K562 (cell line): ENCODE results near the gene EFHC1. TPM values are rescaled to one million over a fixed set of nuclear protein-coding genes. Genes with fewer than 3 reads are reported as not detected.

Source experiments
- ATAC-seq: fragments of 200-7000 bp; cut with Tn5 transposase; 3 replicates; pipeline ENCODE4 v1.9.1; 2020; ENCODE audit warnings: moderate library complexity
- BruUV-seq: library from RNA; stranded (reverse); fragments of 400-500 nt; replicated peaks from 2 replicates; lab custom pipeline; 2021; lab: Mats Ljungman, UMichigan
- CTCF ChIA-PET: fragments of 300-600 bp; formaldehyde crosslinking; extraction: SDS; loops from one replicate; lab custom pipeline; 2021; ENCODE audit warnings: low intra/inter-chr PET ratio; lab: Yijun Ruan, JAX
- POLR2A ChIA-PET: fragments of 300-600, 350-650 bp; sonication (Branson Sonifier 250); formaldehyde crosslinking; extraction: SDS; loops from one replicate; lab custom pipeline; 2021; ENCODE audit warnings: antibody characterized with exemption, inconsistent platforms; lab: Yijun Ruan, JAX
- DNase-seq, 4 experiments: peaks; one replicate each; pipeline versions ENCODE4 v3.0.0 to v3.0.0-alpha.2; 2011 to 2018; ENCODE audit warnings: low spot score in 3 of 4, mixed read lengths in 3 of 4; ENCODE audit errors: extremely low read depth in 1 of 4
- FAIRE-seq: peaks from 2 replicates; lab custom pipeline; 2011; peaks lifted over from hg19 to GRCh38; lab: Jason Lieb, UNC
- H2AFZ ChIP-seq: 2 replicates; pipeline ENCODE4 v1.6.0; 2011; ENCODE audit warnings: low read depth, low read length, control low read depth, inconsistent platforms
- H3K27ac ChIP-seq: fragments of 200-600 bp; 3 replicates; pipeline ENCODE4 v1.8.0; 2011; ENCODE audit warnings: low read depth, mild to moderate bottlenecking, control low read depth, inconsistent platforms, low read length, moderate library complexity, mixed read lengths; ENCODE audit errors: extremely low read depth
- H3K27me3 ChIP-seq, 2 experiments: fragments of 300-600 bp in 1 of 2; 2 replicates in 1 of 2; 3 replicates in 1 of 2; pipeline versions ENCODE4 v1.6.0 to v1.8.0; 2011; ENCODE audit warnings: inconsistent platforms in 2 of 2, low read length in 2 of 2, mild to moderate bottlenecking in 1 of 2, mixed read lengths in 1 of 2, moderate library complexity in 1 of 2; ENCODE audit not compliant: control insufficient read depth in 2 of 2, insufficient read depth in 2 of 2
- H3K36me3 ChIP-seq: fragments of 300-600 bp; 3 replicates; pipeline ENCODE4 v1.8.0; 2011; ENCODE audit warnings: mild to moderate bottlenecking, low read length, inconsistent platforms; ENCODE audit not compliant: control insufficient read depth, insufficient read depth
- H3K4me1 ChIP-seq, 2 experiments: fragments of 200-600 bp in 1 of 2; replicated peaks in 1 of 2; 2 replicates in 1 of 2; 3 replicates in 1 of 2; pipeline versions ENCODE4 v1.5.1 to v1.8.0; 2011; ENCODE audit warnings: inconsistent platforms in 2 of 2, low read length in 2 of 2, mild to moderate bottlenecking in 1 of 2, mixed read lengths in 1 of 2, moderate library complexity in 1 of 2; ENCODE audit not compliant: control insufficient read depth in 2 of 2, insufficient read depth in 2 of 2
- H3K4me2 ChIP-seq: 2 replicates; pipeline ENCODE4 v1.6.1; 2011; ENCODE audit warnings: low read length, control low read depth, inconsistent platforms, mixed read lengths; ENCODE audit not compliant: insufficient read depth
- H3K4me3 ChIP-seq: fragments of 200-600 bp; sonication (generic), shearing (Covaris generic); 2 replicates; pipeline ENCODE4 v1.5.1; 2016; ENCODE audit warnings: control low read depth, inconsistent platforms
- H3K79me2 ChIP-seq: fragments of 200-600 bp; 3 replicates; pipeline ENCODE4 v1.8.0; 2011; ENCODE audit warnings: low read length, inconsistent platforms; ENCODE audit not compliant: control insufficient read depth, insufficient read depth
- H3K9ac ChIP-seq, 2 experiments: 2 replicates each; pipeline versions ENCODE4 v1.6.0 to v1.6.1; 2011; ENCODE audit warnings: low read depth in 2 of 2, low read length in 2 of 2, control low read depth in 1 of 2, inconsistent platforms in 1 of 2, mild to moderate bottlenecking in 1 of 2, mixed read lengths in 1 of 2; ENCODE audit not compliant: insufficient read depth in 1 of 2
- H3K9me1 ChIP-seq: one replicate; pipeline ENCODE4 v1.6.0; 2011; ENCODE audit warnings: inconsistent platforms, mild to moderate bottlenecking, low read length, moderate library complexity; ENCODE audit not compliant: control insufficient read depth, insufficient read depth
- H3K9me3 ChIP-seq: replicated peaks from 2 replicates; pipeline ENCODE4 v1.5.1; 2011; ENCODE audit warnings: low read depth, low read length, inconsistent platforms; ENCODE audit not compliant: control insufficient read depth, insufficient read depth
- H4K20me1 ChIP-seq: replicated peaks from 2 replicates; pipeline ENCODE4 v1.6.1; 2011; ENCODE audit warnings: low read length, inconsistent platforms, mixed read lengths; ENCODE audit not compliant: control insufficient read depth, insufficient read depth
- CBX5 ChIP-seq: IDR thresholded peaks from 2 replicates; pipeline ENCODE4 v1.6.1; 2014; ENCODE audit warnings: low read depth, borderline replicate concordance
- CHCHD3 ChIP-seq: fragments of 250-450 bp; sonication (Bioruptor Pico); IDR thresholded peaks from 2 replicates; pipeline ENCODE4 v2.1.2; 2022; ENCODE audit warnings: mild to moderate bottlenecking
- ESRRA ChIP-seq: fragments of 450-650 bp; IDR thresholded peaks from 2 replicates; pipeline ENCODE4 v1.6.1; 2014; ENCODE audit warnings: low read depth, mild to moderate bottlenecking, moderate library complexity, borderline replicate concordance
- IFI16 ChIP-seq: fragments of 250-450 bp; sonication (Bioruptor Pico); IDR thresholded peaks from 2 replicates; pipeline ENCODE4 v2.1.2; 2022; ENCODE audit warnings: mild to moderate bottlenecking, inconsistent platforms
- REST ChIP-seq, 2 experiments: fragments of 450-650 bp; formaldehyde crosslinking in 1 of 2; IDR thresholded peaks; 2 replicates each; pipeline versions ENCODE4 v1.4.0 to v1.6.1; 2014 to 2020; ENCODE audit warnings: mild to moderate bottlenecking in 2 of 2, borderline replicate concordance in 1 of 2, low read depth in 1 of 2
- TBL1XR1 ChIP-seq, 2 experiments: IDR thresholded peaks; 2 replicates each; pipeline ENCODE4 v1.6.1; 2012; ENCODE audit warnings: improper control_type of control experiment in 2 of 2, low read length in 2 of 2, mild to moderate bottlenecking in 1 of 2
- ZKSCAN8 ChIP-seq: fragments of 200-800 bp; sonication (Bioruptor generic); IDR thresholded peaks from 2 replicates; pipeline ENCODE4 v1.6.1; 2016; ENCODE audit warnings: missing genetic modification characterization, missing compliant biosample characterization
- ZNF280A ChIP-seq: fragments of 450-650 bp; IDR thresholded peaks from 2 replicates; pipeline ENCODE4 v1.6.1; 2018; ENCODE audit warnings: mild to moderate bottlenecking, low read depth; ENCODE audit not compliant: partially characterized antibody
- WGBS: fragments of 100-300 bp; shearing (Covaris generic); methylation state at CpG from one replicate; pipeline ENCODE4 v1.1.6; 2016; ENCODE audit warnings: low coverage, mixed read lengths; ENCODE audit not compliant: insufficient coverage; ENCODE audit errors: missing lambda C conversion rate; 5-methylcytosine and 5-hydroxymethylcytosine counted together
- in situ Hi-C: fragments of 300-500 bp; cut with MboI; formaldehyde crosslinking; loops from 4 replicates; pipeline ENCODE4 v1.15.0; 2018; ENCODE audit warnings: inconsistent platforms, mixed read lengths
- intact Hi-C: fragments of 100-400 bp; cut with micrococcal nuclease; formaldehyde crosslinking; loops from 2 replicates; pipeline ENCODE4 v1.14.2; 2022
- polyA plus RNA-seq, 8 experiments: library from polyadenylated mRNA; depleted of rRNA in 4 of 8; stranded (reverse) in 5 of 8; unstranded in 3 of 8; fragments of >200 nt; fragmentation: Nextera tagmentation in 2 of 8; fragmentation: Illumina TruSeq in 1 of 8; extraction: Ambion mirVana in 2 of 8; extraction: Trizol in 1 of 8; gene quantifications; 2 replicates each; pipeline versions ENCODE4 v1.2.1 to v1.2.3, GENCODE V29; 2011 to 2014; ENCODE audit warnings: inconsistent platforms in 1 of 8, missing spikeins in 1 of 8
- total RNA-seq, 7 experiments: library from RNA; depleted of rRNA in 6 of 7; stranded (reverse); fragments of >200 nt in 6 of 7; fragmentation: Illumina TruSeq in 2 of 7; extraction: Trizol in 2 of 7; gene quantifications; 2 replicates each; pipeline versions ENCODE4 v1.2.1 to v1.2.3, GENCODE V29; 2011 to 2021; ENCODE audit warnings: low replicate concordance in 1 of 7

Gene EFHC1
- total and polyA plus RNA-seq, 9 of the 15 experiments (the other 6 are each of a cell fraction or from before 2014, with no cell fraction given), result 9.5 to 31.0 (median 14.9) TPM

GRCh38 chr6:52489881-52490280, 69.7 kb downstream of the EFHC1 start:
- WGBS, result 48% methylated on average over 5 of the region's 5 CpGs
- peaks cover 0 to 9% of the 10 kb centered on the region in 2 experiments; a peak in 3 of 5 replicates for H3K4me1 ChIP-seq
- no TSS peak for BruUV-seq
- H3K79me2 ChIP-seq, result no peaks in the 10 kb centered on the region
- ATAC-seq, result no peak
- H3K36me3 ChIP-seq, result no peaks in the 10 kb centered on the region
- intact Hi-C loops (no loop called here), in situ Hi-C loops (no loop called here)
- no peak overlapping the region for H3K27ac ChIP-seq
- H3K27me3 ChIP-seq, result no peaks in the 10 kb centered on the region
- H3K9ac ChIP-seq, result no peak overlapping the region
- CTCF ChIA-PET, result no interaction called here
- H3K4me3 ChIP-seq, result no peak overlapping the region
- FAIRE-seq, result no peak
- H4K20me1 ChIP-seq, result no peaks in the 10 kb centered on the region
- H3K9me1 ChIP-seq, result no peaks in the 10 kb centered on the region
- no peak overlapping the region for H3K4me2 ChIP-seq
- TF ChIP-seq TBL1XR1 (IDR thresholded peaks at IDR 0.05; ENCODE audit: low read length in 2 of 2), result no peak
- no peak for TF ChIP-seq IFI16 (CRISPR knock-in tag)
- no peak for TF ChIP-seq ZKSCAN8 (CRISPR knock-in tag)
- TF ChIP-seq ESRRA, result no peak
- TF ChIP-seq REST (IDR thresholded peaks at IDR 0.05; ENCODE audit: borderline replicate concordance), result no peak
- no peak for TF ChIP-seq REST (CRISPR knock-in tag; IDR thresholded peaks at IDR 0.05; ENCODE audit: low read depth)
- TF ChIP-seq CHCHD3 (CRISPR knock-in tag), result no peak
- TF ChIP-seq CBX5, result no peak
- no peak for TF ChIP-seq ZNF280A
- no peaks in the 10 kb centered on the region for H3K9me3 ChIP-seq
- POLR2A ChIA-PET, result no interaction called here
- no peak for DNase-seq
- no peak overlapping the region for H2AFZ ChIP-seq
